GM23338 (cell line): Measurements from ENCODE around the gene C17orf100. TPM values are rescaled to one million over a fixed set of nuclear protein-coding genes. Genes with fewer than 3 reads are reported as not detected.

ENCODE experiments used
- ATAC-seq: fragments of 200-7000 bp; cut with Tn5 transposase; 3 replicates; pipeline ENCODE4 v1.9.1; 2020
- DNase-seq: peaks from one replicate; pipeline ENCODE4 v3.0.0-alpha.2; 2015; ENCODE audit warnings: low spot score
- H2AFZ ChIP-seq: fragments of 200-600 bp; sonication (generic); 2 replicates; pipeline ENCODE4 v1.8.0; 2016; ENCODE audit warnings: antibody characterized with exemption, mild to moderate bottlenecking, moderate library complexity
- H3F3A ChIP-seq: fragments of 200-600 bp; sonication (generic); replicated peaks from 2 replicates; pipeline ENCODE4 v1.8.0; 2017; ENCODE audit warnings: antibody characterized with exemption, mixed run types, low read depth
- H3K27ac ChIP-seq: fragments of 200-600 bp; sonication (generic); 2 replicates; pipeline ENCODE4 v1.6.1; 2016; ENCODE audit warnings: low read depth
- H3K27me3 ChIP-seq: fragments of 200-600 bp; sonication (generic); 2 replicates; pipeline ENCODE4 v1.8.0; 2016; ENCODE audit warnings: mild to moderate bottlenecking, mixed run types, moderate library complexity; ENCODE audit not compliant: insufficient read depth
- H3K36me3 ChIP-seq: fragments of 200-600 bp; sonication (generic); 2 replicates; pipeline ENCODE4 v1.8.0; 2016; ENCODE audit warnings: mild to moderate bottlenecking; ENCODE audit not compliant: insufficient read depth
- H3K4me1 ChIP-seq: fragments of 200-600 bp; sonication (generic); 2 replicates; pipeline ENCODE4 v1.8.0; 2016; ENCODE audit warnings: mild to moderate bottlenecking, moderate library complexity; ENCODE audit not compliant: insufficient read depth
- H3K4me2 ChIP-seq: fragments of 200-600 bp; sonication (generic); 2 replicates; pipeline ENCODE4 v1.7.1; 2017; ENCODE audit warnings: mixed run types
- H3K4me3 ChIP-seq: fragments of 200-600 bp; sonication (generic); 2 replicates; pipeline ENCODE4 v1.6.1; 2016; ENCODE audit warnings: mixed run types
- H3K79me2 ChIP-seq: fragments of 200-600 bp; sonication (generic); replicated peaks from 2 replicates; pipeline ENCODE4 v1.8.0; 2017; ENCODE audit warnings: mild to moderate bottlenecking; ENCODE audit not compliant: insufficient read depth
- H3K9me2 ChIP-seq: fragments of 200-600 bp; sonication (generic); 2 replicates; pipeline ENCODE4 v1.8.0; 2017; ENCODE audit not compliant: insufficient read depth
- H4K20me1 ChIP-seq: fragments of 200-600 bp; sonication (generic); replicated peaks from 2 replicates; pipeline ENCODE4 v1.8.0; 2017; ENCODE audit warnings: mild to moderate bottlenecking; ENCODE audit not compliant: insufficient read depth
- H3K27ac Mint-ChIP-seq: 2 replicates; pipeline ENCODE4 v1.8.0; 2020; ENCODE audit warnings: inconsistent platforms, mild to moderate bottlenecking, moderate library complexity, mixed read lengths
- H3K27me3 Mint-ChIP-seq: 3 replicates; pipeline ENCODE4 v1.8.0; 2022; ENCODE audit warnings: low read depth, mild to moderate bottlenecking, moderate library complexity, mixed read lengths, inconsistent platforms; ENCODE audit not compliant: insufficient read depth, poor library complexity
- H3K36me3 Mint-ChIP-seq: 3 replicates; pipeline ENCODE4 v1.8.0; 2021; ENCODE audit warnings: low read depth, mild to moderate bottlenecking, inconsistent platforms, moderate library complexity, mixed read lengths
- H3K4me1 Mint-ChIP-seq: 3 replicates; pipeline ENCODE4 v1.8.0; 2020; ENCODE audit warnings: mild to moderate bottlenecking, inconsistent platforms, mixed read lengths
- H3K4me3 Mint-ChIP-seq: 3 replicates; pipeline ENCODE4 v1.8.0; 2021; ENCODE audit warnings: moderate library complexity, mild to moderate bottlenecking, inconsistent platforms, mixed read lengths
- H3K9me3 Mint-ChIP-seq: 3 replicates; pipeline ENCODE4 v1.8.0; 2020; ENCODE audit warnings: moderate library complexity, mild to moderate bottlenecking, inconsistent platforms, mixed read lengths
- CREB1 ChIP-seq: fragments of 250-450 bp; sonication (Bioruptor Pico); IDR thresholded peaks from 2 replicates; pipeline ENCODE4 v1.5.0; 2020; ENCODE audit warnings: low read depth, mild to moderate bottlenecking, moderate library complexity
- CTCF ChIP-seq, 2 experiments: fragments of 200-600 bp in 1 of 2; sonication (generic) in 1 of 2; conservative IDR thresholded peaks; 2 replicates each; pipeline versions ENCODE4 v1.5.1 to v1.6.1; 2016 to 2017; ENCODE audit warnings: antibody characterized with exemption in 2 of 2, low read depth in 2 of 2, mild to moderate bottlenecking in 2 of 2, moderate library complexity in 1 of 2
- EZH2phosphoT487 ChIP-seq: fragments of 200-600 bp; sonication (generic); IDR thresholded peaks from one replicate; pipeline ENCODE4 v1.8.1; 2018; ENCODE audit warnings: antibody characterized with exemption; ENCODE audit not compliant: unreplicated experiment
- ZNF114 ChIP-seq: fragments of 250-450 bp; sonication (Bioruptor Pico); IDR thresholded peaks from 2 replicates; pipeline ENCODE4 v1.5.0; 2020; ENCODE audit warnings: mild to moderate bottlenecking, moderate library complexity
- ZNF462 ChIP-seq: fragments of 250-450 bp; sonication (Bioruptor Pico); IDR thresholded peaks from 2 replicates; pipeline ENCODE4 v1.5.0; 2020; ENCODE audit warnings: mild to moderate bottlenecking, moderate library complexity
- polyA plus RNA-seq: library from polyadenylated mRNA; unstranded; fragments of >200 nt; fragmentation: Nextera tagmentation; extraction: Ambion mirVana; gene quantifications from 2 replicates; pipeline ENCODE4 v1.2.1, GENCODE V29; 2016
- total RNA-seq: library from RNA; depleted of rRNA; stranded (reverse); fragments of >200 nt; shearing (Covaris generic); gene quantifications from 2 replicates; pipeline ENCODE4 v1.2.3, GENCODE V29; 2014

C17orf100 gene
- total and polyA plus RNA-seq, 2 experiments from 2014 or later: 2.7 to 3.9 TPM

- Histone ChIP-seq H4K20me1 (no peaks in the 10 kb centered on the region), H2AFZ (no peak overlapping the region), H3K4me1 (no peaks in the 10 kb centered on the region), H3K79me2 (no peaks in the 10 kb centered on the region), H3K9me2 (no peaks in the 10 kb centered on the region), H3K27ac (no peak overlapping the region), H3K4me2 (no peak overlapping the region), H3F3A (no peaks in the 10 kb centered on the region), H3K27me3 (no peaks in the 10 kb centered on the region), H3K4me3 (no peak overlapping the region), H3K36me3 (no peaks in the 10 kb centered on the region)
- DNase-seq (no peak), ATAC-seq (no peak)
- Mint-ChIP-seq H3K27me3 (peaks cover 2% of the 10 kb centered on the region), H3K4me3 (no peak overlapping the region), H3K36me3 (no peaks in the 10 kb centered on the region), H3K27ac (no peak overlapping the region), H3K4me1 (peaks cover 3% of the 10 kb centered on the region; the same call in 1 of the 3 replicates), H3K9me3 (no peaks in the 10 kb centered on the region; the same call in 2 of the 3 replicates)
- TF ChIP-seq EZH2phosphoT487 (no peak), ZNF114 (CRISPR knock-in tag) (no peak), ZNF462 (CRISPR knock-in tag) (no peak), CREB1 (no peak)
Measured at GRCh38 chr17:6681671-6682070, 30.1 kb downstream of the C17orf100 start.

GRCh38 chr17:6682339-6682738 is 30.8 kb downstream of the C17orf100 start:
- Histone ChIP-seq H3K4me3 (no peak overlapping the region), H3K9me2 (no peaks in the 10 kb centered on the region), H3K27ac (no peak overlapping the region), H3K36me3 (no peaks in the 10 kb centered on the region), H4K20me1 (no peaks in the 10 kb centered on the region), H3K4me2 (no peak overlapping the region), H3K4me1 (no peaks in the 10 kb centered on the region), H3K79me2 (no peaks in the 10 kb centered on the region), H3F3A (no peaks in the 10 kb centered on the region), H2AFZ (no peak overlapping the region), H3K27me3 (no peaks in the 10 kb centered on the region)
- Mint-ChIP-seq H3K36me3 (no peaks in the 10 kb centered on the region), H3K27me3 (peaks cover 2% of the 10 kb centered on the region), H3K9me3 (no peaks in the 10 kb centered on the region; the same call in 2 of the 3 replicates), H3K27ac (no peak overlapping the region), H3K4me3 (no peak overlapping the region), H3K4me1 (peaks cover 3% of the 10 kb centered on the region; the same call in 1 of the 3 replicates)
- ATAC-seq (no peak), DNase-seq (no peak)
- no peak for TF ChIP-seq CTCF (conservative IDR thresholded peaks at IDR 0.05; ENCODE audit: low read depth in 2 of 2)
